Nephron progenitor cell (in vitro differentiated cells): ENCODE measurements around the gene CMTM1.

ENCODE experiments used
- DNase-seq: peaks from one replicate; pipeline ENCODE4 v3.0.0; 2021
- H3K27ac Mint-ChIP-seq: 2 replicates; pipeline ENCODE4 v1.8.0; 2021; ENCODE audit warnings: mild to moderate bottlenecking, moderate library complexity, mixed read lengths
- H3K27me3 Mint-ChIP-seq: 2 replicates; pipeline ENCODE4 v1.8.0; 2021; ENCODE audit warnings: mild to moderate bottlenecking, low read depth, mixed read lengths; ENCODE audit not compliant: poor library complexity
- H3K36me3 Mint-ChIP-seq: 2 replicates; pipeline ENCODE4 v1.8.0; 2021; ENCODE audit warnings: low read depth, mixed read lengths
- H3K4me1 Mint-ChIP-seq: 2 replicates; pipeline ENCODE4 v1.8.0; 2021; ENCODE audit warnings: mixed read lengths
- H3K4me3 Mint-ChIP-seq: 2 replicates; pipeline ENCODE4 v1.8.0; 2021; ENCODE audit warnings: mild to moderate bottlenecking, moderate library complexity, mixed read lengths
- H3K9me3 Mint-ChIP-seq: 2 replicates; pipeline ENCODE4 v1.8.0; 2021; ENCODE audit warnings: mild to moderate bottlenecking, moderate library complexity, mixed read lengths
- TF ChIP-seq, protein P1 (sequence below): fragments of 200-600 bp; sonication (generic); IDR thresholded peaks from 2 replicates; pipeline ENCODE4 v1.5.0; 2021; ENCODE audit warnings: antibody characterized with exemption

The CMTM1 gene

DNA sequence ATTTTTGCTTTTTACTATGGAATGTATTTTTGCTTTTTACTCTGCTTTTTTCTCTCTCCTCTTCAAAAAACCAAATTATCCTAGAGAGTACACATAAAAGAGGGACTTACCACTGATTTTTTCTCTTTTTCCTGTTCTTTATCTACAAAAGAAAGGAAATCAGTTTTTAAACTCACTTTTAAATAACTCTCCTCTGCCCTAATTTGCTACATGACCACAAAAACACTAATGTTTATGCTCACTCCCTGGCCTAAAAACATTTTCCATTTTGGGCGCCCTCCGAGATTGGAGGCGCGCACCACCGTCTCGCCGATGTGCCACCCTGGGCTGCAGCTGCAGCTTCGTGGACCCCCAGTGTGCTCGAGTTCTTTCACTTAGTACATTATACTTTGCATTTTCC is 17.4 kb upstream of the CMTM1 start:
- peak overlapping the region; percentile 72 for H3K4me3 Mint-ChIP-seq
- peaks cover 8% of the 10 kb centered on the region for H3K27me3 Mint-ChIP-seq

DNA sequence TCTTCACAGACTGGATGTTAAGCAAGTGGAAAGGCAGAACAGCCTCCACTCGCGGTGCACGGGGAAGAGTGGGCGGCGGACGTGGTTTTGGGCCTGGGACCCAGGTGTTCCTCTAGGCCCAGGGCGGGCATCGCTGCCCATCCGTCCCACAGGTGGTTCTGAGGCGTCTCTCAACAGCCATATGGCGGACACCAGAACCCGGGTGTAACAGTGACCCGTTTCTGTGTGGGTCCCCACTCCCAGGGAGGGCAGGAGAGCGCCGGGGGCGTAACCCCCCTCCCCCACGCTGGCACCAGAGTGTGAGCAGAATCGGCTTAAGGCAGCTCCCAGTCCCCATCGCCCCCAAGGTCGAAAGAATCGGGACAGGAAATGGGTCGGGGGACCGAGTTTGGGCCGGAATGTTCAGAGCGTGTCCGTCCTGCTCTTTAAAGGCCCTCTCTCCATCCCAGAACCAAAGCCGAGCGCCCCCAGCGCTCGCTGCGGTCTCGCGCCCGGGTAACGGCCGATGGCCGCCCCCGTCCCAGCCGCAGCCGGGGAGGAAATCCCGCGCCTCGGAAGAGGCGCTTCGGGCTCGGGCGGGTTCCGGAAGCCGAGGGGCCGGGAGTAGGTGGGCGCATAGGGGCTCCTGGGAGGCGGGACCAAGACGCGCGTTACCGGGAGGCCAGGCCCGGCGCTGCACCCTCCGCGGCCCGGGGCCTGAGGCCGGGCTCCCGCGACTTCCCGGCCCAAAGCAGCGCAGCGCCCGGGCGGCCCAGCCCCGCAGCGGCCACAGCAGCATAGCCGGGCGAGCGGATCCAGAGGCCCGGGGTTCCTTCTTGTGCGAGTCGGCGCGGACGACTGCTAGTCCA is 16.7 kb upstream of the CMTM1 start, which contains the start of gene TK2:
TK2 (minus strand) TSS at position 839 of the 848 bp plus-strand sequence; CDS start at position 778, 61 bp downstream.
- peaks cover 37% of the 10 kb centered on the region for H3K4me1 Mint-ChIP-seq
- peaks cover 56% of the 10 kb centered on the region for H3K36me3 Mint-ChIP-seq
- peaks cover 8% of the 10 kb centered on the region for H3K27me3 Mint-ChIP-seq
- TF ChIP-seq, protein P1, sequence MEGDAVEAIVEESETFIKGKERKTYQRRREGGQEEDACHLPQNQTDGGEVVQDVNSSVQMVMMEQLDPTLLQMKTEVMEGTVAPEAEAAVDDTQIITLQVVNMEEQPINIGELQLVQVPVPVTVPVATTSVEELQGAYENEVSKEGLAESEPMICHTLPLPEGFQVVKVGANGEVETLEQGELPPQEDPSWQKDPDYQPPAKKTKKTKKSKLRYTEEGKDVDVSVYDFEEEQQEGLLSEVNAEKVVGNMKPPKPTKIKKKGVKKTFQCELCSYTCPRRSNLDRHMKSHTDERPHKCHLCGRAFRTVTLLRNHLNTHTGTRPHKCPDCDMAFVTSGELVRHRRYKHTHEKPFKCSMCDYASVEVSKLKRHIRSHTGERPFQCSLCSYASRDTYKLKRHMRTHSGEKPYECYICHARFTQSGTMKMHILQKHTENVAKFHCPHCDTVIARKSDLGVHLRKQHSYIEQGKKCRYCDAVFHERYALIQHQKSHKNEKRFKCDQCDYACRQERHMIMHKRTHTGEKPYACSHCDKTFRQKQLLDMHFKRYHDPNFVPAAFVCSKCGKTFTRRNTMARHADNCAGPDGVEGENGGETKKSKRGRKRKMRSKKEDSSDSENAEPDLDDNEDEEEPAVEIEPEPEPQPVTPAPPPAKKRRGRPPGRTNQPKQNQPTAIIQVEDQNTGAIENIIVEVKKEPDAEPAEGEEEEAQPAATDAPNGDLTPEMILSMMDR: no peak
- peaks cover 17% of the 10 kb centered on the region for H3K9me3 Mint-ChIP-seq
- peak; percentile 72 for DNase-seq
- peak within 1 kb of the TSS; percentile 85 for H3K27ac Mint-ChIP-seq
- H3K4me3 Mint-ChIP-seq: peak within 1 kb of the TSS; percentile 82

More for the DNA sequence above, 17.4 kb upstream of the CMTM1 start:
- peaks cover 17% of the 10 kb centered on the region for H3K9me3 Mint-ChIP-seq
- TF ChIP-seq, protein P1: no peak
- H3K36me3 Mint-ChIP-seq: peaks cover 50% of the 10 kb centered on the region
- peak overlapping the region; percentile 76 for H3K27ac Mint-ChIP-seq
- DNase-seq: no peak
- peaks cover 37% of the 10 kb centered on the region for H3K4me1 Mint-ChIP-seq

DNA sequence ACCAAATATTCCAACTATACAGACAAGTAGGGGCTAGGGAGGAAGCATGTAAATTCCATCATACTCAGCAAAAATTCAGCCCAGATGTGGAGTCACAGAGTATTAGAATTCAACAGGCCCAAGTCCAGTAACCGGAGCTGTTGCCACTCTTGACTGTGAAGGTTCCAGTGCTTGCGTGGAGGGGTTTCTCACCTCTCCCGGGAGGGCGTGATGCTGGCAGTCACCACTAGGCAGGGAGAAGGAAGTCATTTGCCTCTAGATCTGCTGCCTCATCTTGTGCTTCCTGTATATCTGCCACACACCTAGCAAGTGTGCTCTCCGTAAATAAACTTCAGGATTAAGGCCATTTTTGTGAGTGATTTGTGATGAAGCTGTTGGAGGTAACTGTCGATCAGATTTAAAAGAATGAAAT is 14.9 kb upstream of the CMTM1 start:
- TF ChIP-seq, protein P1: no peak
- H3K9me3 Mint-ChIP-seq: peaks cover 17% of the 10 kb centered on the region
- peaks cover 54% of the 10 kb centered on the region for H3K36me3 Mint-ChIP-seq
- H3K4me3 Mint-ChIP-seq: peak overlapping the region; percentile 80
- H3K27me3 Mint-ChIP-seq: peaks cover 11% of the 10 kb centered on the region
- no peak overlapping the region for H3K27ac Mint-ChIP-seq
- peak; percentile 21 for DNase-seq
- peaks cover 37% of the 10 kb centered on the region for H3K4me1 Mint-ChIP-seq

DNA sequence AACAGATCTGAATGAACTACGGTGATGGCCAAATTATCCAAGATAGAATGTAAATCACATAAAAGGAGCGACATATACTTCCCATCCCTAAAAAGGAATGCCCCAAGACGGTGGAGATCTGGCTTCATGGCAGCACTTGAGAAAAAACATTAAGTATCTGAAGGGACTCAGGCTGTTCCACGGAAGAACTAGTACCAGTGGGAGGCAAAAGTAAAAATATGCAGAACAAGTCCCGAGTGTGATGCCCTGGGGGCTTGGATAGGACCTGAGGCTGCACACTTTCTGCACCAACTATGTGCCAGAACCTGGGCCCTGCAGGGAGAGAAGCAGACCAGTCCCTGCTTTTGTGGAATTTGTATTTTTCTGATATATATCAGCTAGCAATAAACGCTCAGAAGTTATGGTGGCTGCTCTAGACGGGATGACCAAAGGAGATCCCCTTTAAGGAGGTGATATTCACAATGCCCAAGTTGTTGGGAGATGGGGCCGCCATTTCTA is 14.4 kb upstream of the CMTM1 start:
- TF ChIP-seq, protein P1: no peak
- Mint-ChIP-seq H3K36me3 (peaks cover 49% of the 10 kb centered on the region), H3K27me3 (peaks cover 11% of the 10 kb centered on the region), H3K4me3 (peak overlapping the region; percentile 80), H3K27ac (no peak overlapping the region), H3K4me1 (peaks cover 37% of the 10 kb centered on the region), H3K9me3 (peaks cover 17% of the 10 kb centered on the region)
- DNase-seq: no peak

DNA sequence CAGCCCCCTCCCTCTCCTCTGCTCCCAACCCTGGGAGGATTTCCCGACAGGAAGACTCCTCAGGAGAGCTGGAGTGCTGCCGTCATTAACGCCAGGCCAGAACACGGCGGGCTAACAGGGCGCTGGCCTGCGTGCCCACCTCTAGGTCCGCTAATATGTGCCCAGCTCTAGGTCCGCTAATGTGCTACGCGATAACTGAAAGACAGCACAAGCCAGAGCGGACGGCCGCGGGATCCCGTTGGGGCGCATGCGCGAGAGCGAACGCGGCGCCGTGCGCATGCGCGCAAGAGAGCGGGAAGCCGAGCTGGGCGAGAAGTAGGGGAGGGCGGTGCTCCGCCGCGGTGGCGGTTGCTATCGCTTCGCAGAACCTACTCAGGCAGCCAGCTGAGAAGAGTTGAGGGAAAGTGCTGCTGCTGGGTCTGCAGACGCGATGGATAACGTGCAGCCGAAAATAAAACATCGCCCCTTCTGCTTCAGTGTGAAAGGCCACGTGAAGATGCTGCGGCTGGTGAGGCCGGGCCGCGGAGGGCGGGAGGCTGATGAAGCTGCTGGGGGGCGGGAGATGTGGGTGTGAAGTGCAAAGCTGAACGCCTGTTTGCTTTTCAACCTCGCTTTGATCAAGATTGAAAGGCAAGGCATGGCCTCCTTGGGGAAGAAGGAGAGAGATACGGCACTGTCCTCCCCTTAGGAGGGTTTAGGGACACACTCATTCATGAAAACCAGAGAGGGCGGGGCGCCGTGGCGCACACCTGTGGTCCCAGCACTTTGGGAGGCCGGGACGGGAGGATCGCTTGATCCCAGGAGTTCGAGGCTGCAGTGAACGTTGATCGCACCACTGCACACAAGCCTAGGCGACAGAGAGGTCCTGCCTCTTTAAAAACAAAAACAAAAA is 13.7 kb upstream of the CMTM1 start, which contains the start of gene CKLF:
CKLF (plus strand) TSS at position 291 of the 892 bp plus-strand sequence; CDS start at position 431, 140 bp downstream.
- no peak within 1 kb of the TSS for H3K27ac Mint-ChIP-seq
- peaks cover 45% of the 10 kb centered on the region for H3K36me3 Mint-ChIP-seq
- peaks cover 11% of the 10 kb centered on the region for H3K27me3 Mint-ChIP-seq
- H3K4me1 Mint-ChIP-seq: peaks cover 37% of the 10 kb centered on the region
- H3K4me3 Mint-ChIP-seq: peak within 1 kb of the TSS; percentile 80
- peak; percentile 83 for DNase-seq
- TF ChIP-seq, protein P1: no peak
- peaks cover 17% of the 10 kb centered on the region for H3K9me3 Mint-ChIP-seq
